ENCODE data around the gene ANKLE1. TPM values are rescaled to one million over a fixed set of nuclear protein-coding genes. Genes with fewer than 3 reads are reported as not detected.

ANKLE1 gene
- total RNA-seq, 1 donor from 2014 or later: 4.3 TPM

GRCh38 chr19:17325133-17325532 lies 43.4 kb downstream of the ANKLE1 start:
- no peak for DNase-seq (ENCODE audit: extremely low read depth, low read depth, low spot score)

GRCh38 chr19:17325881-17326594 lies 44.3 kb downstream of the ANKLE1 start:
- no peak for DNase-seq (ENCODE audit: extremely low read depth, low read depth, low spot score)

- DNase-seq (ENCODE audit: extremely low read depth, low read depth, low spot score): no peak
These were observed 44.9 kb downstream of the ANKLE1 start for GRCh38 chr19:17326595-17326966.

GRCh38 chr19:17327068-17327653 lies 45.5 kb downstream of the ANKLE1 start:
- no peak for DNase-seq (ENCODE audit: extremely low read depth, low read depth, low spot score)

- no peak for DNase-seq (ENCODE audit: extremely low read depth, low read depth, low spot score)
These were observed 46.2 kb downstream of the ANKLE1 start for GRCh38 chr19:17327654-17328516.

GRCh38 chr19:17328517-17329365 lies 47.0 kb downstream of the ANKLE1 start:
- no peak for DNase-seq (ENCODE audit: extremely low read depth, low read depth, low spot score)

GRCh38 chr19:17329366-17330261 lies 47.9 kb downstream of the ANKLE1 start:
- no peak for DNase-seq (ENCODE audit: extremely low read depth, low read depth, low spot score)

- no peak for DNase-seq (ENCODE audit: extremely low read depth, low read depth, low spot score)
These were observed 48.8 kb downstream of the ANKLE1 start for GRCh38 chr19:17330262-17331044.

- no peak for DNase-seq (ENCODE audit: extremely low read depth, low read depth, low spot score)
These were observed 49.4 kb downstream of the ANKLE1 start for GRCh38 chr19:17331045-17331558.

GRCh38 chr19:17332360-17332676 lies 50.6 kb downstream of the ANKLE1 start:
- no peak for DNase-seq (ENCODE audit: extremely low read depth, low read depth, low spot score)

GRCh38 chr19:17332677-17333581 lies 51.2 kb downstream of the ANKLE1 start:
- no peak for DNase-seq (ENCODE audit: extremely low read depth, low read depth, low spot score)

- DNase-seq (ENCODE audit: extremely low read depth, low read depth, low spot score): no peak
These were observed 52.1 kb downstream of the ANKLE1 start for GRCh38 chr19:17333611-17334413.

- peak; percentile 85 for DNase-seq (ENCODE audit: extremely low read depth, low read depth, low spot score)
These were observed 53.0 kb downstream of the ANKLE1 start, which contains the start of gene ANO8 for GRCh38 chr19:17334414-17335409. TSS of gene ANO8 (minus strand) at chr19:17334855. CDS start at chr19:17334670, 185 bp downstream.

- DNase-seq (ENCODE audit: extremely low read depth, low read depth, low spot score): no peak
These were observed 53.9 kb downstream of the ANKLE1 start for GRCh38 chr19:17335575-17335974.

All from glomerular endothelial cell (primary cell).